HEK293 (cell line): ENCODE results near the gene SELENOW.
A peak's percentile ranks its signal among the peaks of the same experiment; 100 is the strongest.

ENCODE experiments used
- CTCF ChIA-PET: fragments of 350-600 bp; formaldehyde crosslinking; extraction: SDS; loops from one replicate; lab custom pipeline; 2021; ENCODE audit warnings: antibody characterized with exemption; lab: Yijun Ruan, JAX
- POLR2A ChIA-PET: fragments of 300-600 bp; formaldehyde crosslinking; extraction: SDS; loops from one replicate; lab custom pipeline; 2020; ENCODE audit warnings: antibody characterized with exemption, inconsistent platforms; lab: Yijun Ruan, JAX
- H3K27ac ChIP-seq: fragments of 200-500 bp; sonication (Bioruptor generic); 2 replicates; pipeline ENCODE4 v1.5.1; 2014; ENCODE audit warnings: low read depth, low read length, control low read depth, inconsistent platforms; ENCODE audit errors: extremely low read depth
- H3K36me3 ChIP-seq, 2 experiments: fragments of 200-500 bp in 1 of 2; sonication (Bioruptor generic) in 1 of 2; 1 replicate in 1 of 2; 2 replicates in 1 of 2; pipeline ENCODE4 v1.5.1; 2014 to 2017; ENCODE audit warnings: inconsistent platforms in 2 of 2, low read length in 2 of 2; ENCODE audit not compliant: control insufficient read depth in 2 of 2, insufficient read depth in 1 of 2
- H3K4me1 ChIP-seq: fragments of 200-500 bp; sonication (Bioruptor generic); 2 replicates; pipeline ENCODE4 v1.5.1; 2014; ENCODE audit warnings: mild to moderate bottlenecking, low read length, inconsistent platforms; ENCODE audit not compliant: control insufficient read depth, insufficient read depth
- H3K4me3 ChIP-seq: 2 replicates; pipeline ENCODE4 v1.5.1; 2011; ENCODE audit warnings: low read depth, mild to moderate bottlenecking, control low read depth, low read length, moderate library complexity
- H3K9me3 ChIP-seq: fragments of 200-500 bp; sonication (Bioruptor generic); 2 replicates; pipeline ENCODE4 v1.5.1; 2014; ENCODE audit warnings: low read depth, low read length, inconsistent platforms; ENCODE audit not compliant: control insufficient read depth, insufficient read depth
- GLIS1 ChIP-seq: fragments of 450-650 bp; formaldehyde crosslinking; IDR thresholded peaks from 2 replicates; pipeline ENCODE4 v1.5.1; 2016; ENCODE audit warnings: missing biosample characterization, missing genetic modification characterization
- HOXC10 ChIP-seq: sonication (generic); formaldehyde crosslinking; IDR thresholded peaks from 2 replicates; pipeline ENCODE4 v1.8.1; 2023; ENCODE audit warnings: mild to moderate bottlenecking, missing genetic modification reagents
- YY2 ChIP-seq: fragments of 450-650 bp; formaldehyde crosslinking; IDR thresholded peaks from 2 replicates; pipeline ENCODE4 v1.5.1; 2016; ENCODE audit warnings: missing biosample characterization, missing genetic modification characterization
- ZBTB21 ChIP-seq: fragments of 450-650 bp; formaldehyde crosslinking; IDR thresholded peaks from 2 replicates; pipeline ENCODE4 v1.5.1; 2017; ENCODE audit warnings: missing biosample characterization, missing genetic modification characterization
- ZFP3 ChIP-seq: fragments of 450-650 bp; formaldehyde crosslinking; IDR thresholded peaks from 2 replicates; pipeline ENCODE4 v1.5.1; 2016; ENCODE audit warnings: low read depth, missing biosample characterization, missing genetic modification characterization
- ZNF146 ChIP-seq: fragments of 450-650 bp; formaldehyde crosslinking; IDR thresholded peaks from 2 replicates; pipeline ENCODE4 v1.5.1; 2016; ENCODE audit warnings: missing biosample characterization, missing genetic modification characterization
- ZNF155 ChIP-seq: fragments of 450-650 bp; formaldehyde crosslinking; IDR thresholded peaks from 2 replicates; pipeline ENCODE4 v1.5.1; 2016; ENCODE audit warnings: missing biosample characterization, missing genetic modification characterization
- ZNF302 ChIP-seq: fragments of 450-650 bp; formaldehyde crosslinking; IDR thresholded peaks from 2 replicates; pipeline ENCODE4 v1.5.1; 2016; ENCODE audit warnings: missing biosample characterization, missing genetic modification characterization, low read depth
- ZNF366 ChIP-seq: fragments of 450-650 bp; formaldehyde crosslinking; conservative IDR thresholded peaks from 2 replicates; pipeline ENCODE4 v1.5.1; 2016; ENCODE audit warnings: missing biosample characterization, missing genetic modification characterization
- ZNF510 ChIP-seq: fragments of 450-650 bp; formaldehyde crosslinking; IDR thresholded peaks from 2 replicates; pipeline ENCODE4 v1.5.1; 2018; ENCODE audit warnings: mild to moderate bottlenecking, missing genetic modification characterization, missing biosample characterization; ENCODE audit not compliant: insufficient replicate concordance
- ZNF571 ChIP-seq: fragments of 450-650 bp; formaldehyde crosslinking; IDR thresholded peaks from 2 replicates; pipeline ENCODE4 v1.5.0; 2017; ENCODE audit warnings: missing biosample characterization, missing genetic modification characterization
- ZNF626 ChIP-seq: fragments of 450-650 bp; sonication (Bioruptor Pico); formaldehyde crosslinking; IDR thresholded peaks from 2 replicates; pipeline ENCODE4 v1.5.1; 2018; ENCODE audit warnings: missing biosample characterization, missing genetic modification characterization, inconsistent platforms
- ZNF658 ChIP-seq: fragments of 450-650 bp; formaldehyde crosslinking; IDR thresholded peaks from 2 replicates; pipeline ENCODE4; 2016; ENCODE audit warnings: missing biosample characterization, missing genetic modification characterization
- ZNF768 ChIP-seq: fragments of 450-650 bp; formaldehyde crosslinking; IDR thresholded peaks from 2 replicates; pipeline ENCODE4 v1.5.1; 2018; ENCODE audit warnings: missing biosample characterization, mild to moderate bottlenecking, missing genetic modification characterization
- ZNF776 ChIP-seq: fragments of 450-650 bp; formaldehyde crosslinking; IDR thresholded peaks from 2 replicates; pipeline ENCODE4 v1.5.0; 2017; ENCODE audit warnings: missing biosample characterization, missing genetic modification characterization, borderline replicate concordance
- ZSCAN23 ChIP-seq: fragments of 450-650 bp; formaldehyde crosslinking; IDR thresholded peaks from 2 replicates; pipeline ENCODE4 v1.5.1; 2016; ENCODE audit warnings: missing biosample characterization, missing genetic modification characterization
- TF ChIP-seq, protein P1 (sequence below): fragments of 450-650 bp; formaldehyde crosslinking; IDR thresholded peaks from 2 replicates; pipeline ENCODE4 v1.5.1; 2016; ENCODE audit warnings: missing biosample characterization, missing genetic modification characterization, borderline replicate concordance
- TF ChIP-seq, protein P2 (sequence below): fragments of 450-650 bp; formaldehyde crosslinking; IDR thresholded peaks from 2 replicates; pipeline ENCODE4 v1.5.1; 2017; ENCODE audit warnings: missing biosample characterization, mild to moderate bottlenecking, missing genetic modification characterization, moderate library complexity
- TF ChIP-seq, protein P3 (sequence below): fragments of 450-650 bp; formaldehyde crosslinking; IDR thresholded peaks from 2 replicates; pipeline ENCODE4 v1.5.1; 2017; ENCODE audit warnings: missing biosample characterization, missing genetic modification characterization
- TF ChIP-seq, protein P4 (sequence below): fragments of 450-650 bp; formaldehyde crosslinking; IDR thresholded peaks from 2 replicates; pipeline ENCODE4 v1.5.1; 2016; ENCODE audit warnings: missing biosample characterization, missing genetic modification characterization

Gene SELENOW

DNA sequence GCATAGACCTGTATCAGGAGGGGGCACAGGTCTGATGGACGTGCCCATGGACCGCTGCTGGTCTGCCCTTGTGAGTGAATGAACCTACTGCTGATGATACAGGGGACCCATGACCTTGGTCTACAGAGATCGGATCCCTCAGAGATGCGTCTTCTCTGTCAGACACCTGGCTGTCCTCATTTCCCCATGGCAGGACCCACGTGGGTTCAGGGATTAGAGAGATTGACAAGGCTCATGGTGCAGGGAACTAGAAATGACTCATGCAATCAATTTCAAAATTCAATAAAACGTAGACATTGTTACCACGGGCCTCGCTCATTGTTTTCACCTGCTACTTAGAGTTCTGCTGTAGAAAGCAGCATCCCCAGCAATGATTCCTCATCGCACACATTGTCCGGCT, 26.8 kb downstream of the SELENOW start:
- no peak overlapping the region for H3K4me3 ChIP-seq
- ChIA-PET CTCF (interaction anchor here (0.6 to 3.0 kb wide), 7 partner anchors 9 to 338 kb away, joined by 3 to 11 read pairs (median 4); no protein-coding TSS in a partner anchor), POLR2A (no interaction called here)
- no peaks in the 10 kb centered on the region for H3K36me3 ChIP-seq
- no peak overlapping the region for H3K27ac ChIP-seq
- no peaks in the 10 kb centered on the region for H3K9me3 ChIP-seq
- TF ChIP-seq ZNF571 (tag by site-specific recombination) (no peak), HOXC10 (CRISPR knock-in tag) (no peak), ZNF776 (no peak), ZNF155 (tag by site-specific recombination) (no peak), ZNF658 (tag by site-specific recombination) (no peak), ZBTB21 (tag by site-specific recombination) (no peak), ZNF768 (tag by site-specific recombination) (no peak), ZNF302 (tag by site-specific recombination) (no peak), GLIS1 (tag by site-specific recombination) (no peak), ZNF626 (tag by site-specific recombination) (no peak), ZNF366 (tag by site-specific recombination) (no peak), ZNF510 (tag by site-specific recombination) (no peak), ZSCAN23 (tag by site-specific recombination) (no peak), ZFP3 (tag by site-specific recombination) (no peak)
- TF ChIP-seq, protein P1, sequence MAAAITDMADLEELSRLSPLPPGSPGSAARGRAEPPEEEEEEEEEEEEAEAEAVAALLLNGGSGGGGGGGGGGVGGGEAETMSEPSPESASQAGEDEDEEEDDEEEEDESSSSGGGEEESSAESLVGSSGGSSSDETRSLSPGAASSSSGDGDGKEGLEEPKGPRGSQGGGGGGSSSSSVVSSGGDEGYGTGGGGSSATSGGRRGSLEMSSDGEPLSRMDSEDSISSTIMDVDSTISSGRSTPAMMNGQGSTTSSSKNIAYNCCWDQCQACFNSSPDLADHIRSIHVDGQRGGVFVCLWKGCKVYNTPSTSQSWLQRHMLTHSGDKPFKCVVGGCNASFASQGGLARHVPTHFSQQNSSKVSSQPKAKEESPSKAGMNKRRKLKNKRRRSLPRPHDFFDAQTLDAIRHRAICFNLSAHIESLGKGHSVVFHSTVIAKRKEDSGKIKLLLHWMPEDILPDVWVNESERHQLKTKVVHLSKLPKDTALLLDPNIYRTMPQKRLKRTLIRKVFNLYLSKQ, result no peak
- TF ChIP-seq, protein P2, sequence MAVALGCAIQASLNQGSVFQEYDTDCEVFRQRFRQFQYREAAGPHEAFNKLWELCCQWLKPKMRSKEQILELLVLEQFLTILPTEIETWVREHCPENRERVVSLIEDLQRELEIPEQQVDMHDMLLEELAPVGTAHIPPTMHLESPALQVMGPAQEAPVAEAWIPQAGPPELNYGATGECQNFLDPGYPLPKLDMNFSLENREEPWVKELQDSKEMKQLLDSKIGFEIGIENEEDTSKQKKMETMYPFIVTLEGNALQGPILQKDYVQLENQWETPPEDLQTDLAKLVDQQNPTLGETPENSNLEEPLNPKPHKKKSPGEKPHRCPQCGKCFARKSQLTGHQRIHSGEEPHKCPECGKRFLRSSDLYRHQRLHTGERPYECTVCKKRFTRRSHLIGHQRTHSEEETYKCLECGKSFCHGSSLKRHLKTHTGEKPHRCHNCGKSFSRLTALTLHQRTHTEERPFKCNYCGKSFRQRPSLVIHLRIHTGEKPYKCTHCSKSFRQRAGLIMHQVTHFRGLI (tag by site-specific recombination), result no peak
- TF ChIP-seq, protein P3, sequence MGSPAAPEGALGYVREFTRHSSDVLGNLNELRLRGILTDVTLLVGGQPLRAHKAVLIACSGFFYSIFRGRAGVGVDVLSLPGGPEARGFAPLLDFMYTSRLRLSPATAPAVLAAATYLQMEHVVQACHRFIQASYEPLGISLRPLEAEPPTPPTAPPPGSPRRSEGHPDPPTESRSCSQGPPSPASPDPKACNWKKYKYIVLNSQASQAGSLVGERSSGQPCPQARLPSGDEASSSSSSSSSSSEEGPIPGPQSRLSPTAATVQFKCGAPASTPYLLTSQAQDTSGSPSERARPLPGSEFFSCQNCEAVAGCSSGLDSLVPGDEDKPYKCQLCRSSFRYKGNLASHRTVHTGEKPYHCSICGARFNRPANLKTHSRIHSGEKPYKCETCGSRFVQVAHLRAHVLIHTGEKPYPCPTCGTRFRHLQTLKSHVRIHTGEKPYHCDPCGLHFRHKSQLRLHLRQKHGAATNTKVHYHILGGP (tag by site-specific recombination), result no peak
- TF ChIP-seq, protein P4, sequence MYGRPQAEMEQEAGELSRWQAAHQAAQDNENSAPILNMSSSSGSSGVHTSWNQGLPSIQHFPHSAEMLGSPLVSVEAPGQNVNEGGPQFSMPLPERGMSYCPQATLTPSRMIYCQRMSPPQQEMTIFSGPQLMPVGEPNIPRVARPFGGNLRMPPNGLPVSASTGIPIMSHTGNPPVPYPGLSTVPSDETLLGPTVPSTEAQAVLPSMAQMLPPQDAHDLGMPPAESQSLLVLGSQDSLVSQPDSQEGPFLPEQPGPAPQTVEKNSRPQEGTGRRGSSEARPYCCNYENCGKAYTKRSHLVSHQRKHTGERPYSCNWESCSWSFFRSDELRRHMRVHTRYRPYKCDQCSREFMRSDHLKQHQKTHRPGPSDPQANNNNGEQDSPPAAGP (tag by site-specific recombination), result no peak
- no peaks in the 10 kb centered on the region for H3K4me1 ChIP-seq

DNA sequence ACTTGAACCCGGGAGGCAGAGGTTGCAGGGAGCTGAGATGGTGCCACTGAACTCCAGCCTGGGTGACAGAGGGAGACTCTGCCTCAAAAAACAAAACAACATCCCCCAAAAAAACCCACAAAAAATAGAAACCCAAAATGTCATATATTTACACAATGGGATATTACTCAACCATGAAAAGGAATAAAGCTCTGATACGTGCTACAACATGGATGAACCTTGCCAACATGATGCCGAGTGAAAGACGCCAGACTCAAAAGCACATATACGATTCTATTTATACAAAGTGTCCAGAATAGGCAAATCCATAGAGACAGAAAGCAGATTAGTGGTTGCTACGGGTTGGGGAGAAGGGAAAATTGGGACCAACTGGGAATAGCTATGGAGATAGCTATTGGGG, 27.9 kb downstream of the SELENOW start:
- no peaks in the 10 kb centered on the region for H3K36me3 ChIP-seq
- ChIA-PET CTCF (interaction anchor here (0.5 to 3.0 kb wide), 9 partner anchors 11 to 120 kb away, joined by 3 to 11 read pairs (median 4); no protein-coding TSS in a partner anchor), POLR2A (no interaction called here)

More for the DNA sequence above, 27.9 kb downstream of the SELENOW start:
- no peak overlapping the region for H3K27ac ChIP-seq
- H3K4me3 ChIP-seq, result no peak overlapping the region
- TF ChIP-seq ZNF146 (tag by site-specific recombination), result peak; percentile 77
- no peak for TF ChIP-seq YY2 (tag by site-specific recombination)
- TF ChIP-seq, all 188 proteins: peak for 1
- Histone ChIP-seq H3K4me1 (no peaks in the 10 kb centered on the region), H3K9me3 (no peaks in the 10 kb centered on the region)
